ENCODE data around the gene HDAC4. TPM values are rescaled to one million over a fixed set of nuclear protein-coding genes. Genes with fewer than 3 reads are reported as not detected.
A peak's percentile ranks its signal among the peaks of the same experiment; 100 is the strongest.

Gene HDAC4
- total and polyA plus RNA-seq, 9 donors: 7.0 to 74.0 (median 46.3) TPM

- no peak overlapping the region for H3K4me3 ChIP-seq
- peak overlapping the region in 1 of 2 donors; percentile 81 for H3K27ac ChIP-seq
These were observed 397.1 kb downstream of the HDAC4 start for GRCh38 chr2:239003624-239004273.

GRCh38 chr2:239002954-239003623, 397.7 kb downstream of the HDAC4 start:
- H3K4me3 ChIP-seq: peak overlapping the region; percentile 26
- intact Hi-C loops (cut with DNase I): no loop called here
- WGBS, 3 donors: 18 to 25% (median 19%) methylated on average over 12 to 13 of the region's 13 CpGs
- H3K27me3 ChIP-seq: no peaks in the 10 kb centered on the region
- TF ChIP-seq CTCF (IDR thresholded peaks at IDR 0.05) (peak in 1 of 3 donors; percentile 17), EP300 (IDR thresholded peaks at IDR 0.05) (no peak)
- peak in 3 of 5 donors; percentile 57 to 66 (median 62) for DNase-seq
- no peaks in the 10 kb centered on the region for H3K36me3 ChIP-seq
- H3K9me3 ChIP-seq: no peaks in the 10 kb centered on the region
- H3K27ac ChIP-seq: peak overlapping the region; percentile 9 to 81
- H3K4me1 ChIP-seq (ENCODE audit: insufficient read depth): peaks cover 16% of the 10 kb centered on the region

More at GRCh38 chr2:239003624-239004273, 397.1 kb downstream of the HDAC4 start:
- TF ChIP-seq CTCF (IDR thresholded peaks at IDR 0.05): no peak
- TF ChIP-seq POLR2A (IDR thresholded peaks at IDR 0.05): no peak
- TF ChIP-seq EP300 (IDR thresholded peaks at IDR 0.05): no peak
- DNase-seq: peak in 1 of 5 donors; percentile 8
- intact Hi-C loops (cut with DNase I): no loop called here
- 51 to 60% (median 56%) methylated on average over 25 of the region's 25 CpGs for WGBS, 3 donors
- Histone ChIP-seq H3K4me1 (ENCODE audit: insufficient read depth) (peaks cover 11% of the 10 kb centered on the region), H3K36me3 (no peaks in the 10 kb centered on the region), H3K9me3 (no peaks in the 10 kb centered on the region), H3K27me3 (no peaks in the 10 kb centered on the region)

- Histone ChIP-seq H3K27me3 (no peaks in the 10 kb centered on the region), H3K9me3 (no peaks in the 10 kb centered on the region), H3K4me3 (no peak overlapping the region), H3K27ac (peak overlapping the region in 1 of 2 donors; percentile 81), H3K36me3 (no peaks in the 10 kb centered on the region), H3K4me1 (ENCODE audit: insufficient read depth) (peaks cover 16% of the 10 kb centered on the region)
- DNase-seq: no peak
- WGBS, 3 donors: 10 to 16% (median 15%) methylated on average over 8 of the region's 8 CpGs
- intact Hi-C loops (cut with DNase I): no loop called here
- no peak for TF ChIP-seq POLR2A (IDR thresholded peaks at IDR 0.05)
- no peak for TF ChIP-seq EP300 (IDR thresholded peaks at IDR 0.05)
- no peak for TF ChIP-seq CTCF (IDR thresholded peaks at IDR 0.05)
These were observed 398.2 kb downstream of the HDAC4 start for GRCh38 chr2:239002591-239002953.

GRCh38 chr2:239001794-239002193, 399.0 kb downstream of the HDAC4 start:
- H3K4me3 ChIP-seq: no peak overlapping the region
- no peak for TF ChIP-seq EP300 (IDR thresholded peaks at IDR 0.05)
- DNase-seq: peak in 1 of 5 donors; percentile 7
- 84 to 96% (median 96%) methylated on average over 14 of the region's 14 CpGs for WGBS, 3 donors
- intact Hi-C loops (cut with DNase I): no loop called here
- no peaks in the 10 kb centered on the region for H3K9me3 ChIP-seq
- H3K27ac ChIP-seq: no peak overlapping the region
- peaks cover 17% of the 10 kb centered on the region for H3K4me1 ChIP-seq (ENCODE audit: insufficient read depth)
- H3K36me3 ChIP-seq: no peaks in the 10 kb centered on the region
- no peaks in the 10 kb centered on the region for H3K27me3 ChIP-seq
